Measurements from ENCODE around the gene IGLL5. TPM values are rescaled to one million over a fixed set of nuclear protein-coding genes. Genes with fewer than 3 reads are reported as not detected.

The IGLL5 gene
- total RNA-seq, 2 experiments from 2014 or later: not detected

- intact Hi-C loops (cut with micrococcal nuclease): loop anchor here (5.0 kb wide), 2 partner anchors 49 to 64 kb away; no protein-coding TSS in a partner anchor
- TF ChIP-seq CTCF (IDR thresholded peaks at IDR 0.05): no peak
- no peak overlapping the region for H3K27ac Mint-ChIP-seq
- H3K36me3 Mint-ChIP-seq (ENCODE audit: low read depth): no peaks in the 10 kb centered on the region
- CTCF ChIA-PET: interaction anchor here (1.0 to 1.3 kb wide), 2 partner anchors 41 to 119 kb away, joined by 3 read pairs; no protein-coding TSS in a partner anchor
- POLR2A ChIA-PET: no interaction called here
- no peak overlapping the region for H3K4me3 Mint-ChIP-seq
- H3K4me1 Mint-ChIP-seq (ENCODE audit: low read depth): peaks cover 16% of the 10 kb centered on the region
- peaks cover 32% of the 10 kb centered on the region for H3K27me3 Mint-ChIP-seq
- no peak for ATAC-seq
- DNase-seq: no peak
- no peaks in the 10 kb centered on the region for H3K9me3 Mint-ChIP-seq
These were observed 1.1 kb downstream of the IGLL5 start for GRCh38 chr22:22888571-22889353.

GRCh38 chr22:22890085-22890484, 2.5 kb downstream of the IGLL5 start:
- TF ChIP-seq CTCF (IDR thresholded peaks at IDR 0.05): no peak
- ATAC-seq: no peak
- Mint-ChIP-seq H3K9me3 (no peaks in the 10 kb centered on the region), H3K27me3 (peaks cover 32% of the 10 kb centered on the region), H3K27ac (no peak overlapping the region), H3K4me3 (no peak overlapping the region), H3K4me1 (ENCODE audit: low read depth) (peaks cover 6% of the 10 kb centered on the region), H3K36me3 (ENCODE audit: low read depth) (no peaks in the 10 kb centered on the region)
- intact Hi-C loops (cut with micrococcal nuclease): no loop called here
- no peak for DNase-seq
- ChIA-PET POLR2A (no interaction called here), CTCF (no interaction called here)

GRCh38 chr22:22891139-22891621, 3.6 kb downstream of the IGLL5 start:
- Mint-ChIP-seq H3K36me3 (ENCODE audit: low read depth) (no peaks in the 10 kb centered on the region), H3K4me1 (ENCODE audit: low read depth) (no peaks in the 10 kb centered on the region), H3K9me3 (no peaks in the 10 kb centered on the region), H3K4me3 (no peak overlapping the region), H3K27me3 (peaks cover 25% of the 10 kb centered on the region), H3K27ac (no peak overlapping the region)
- DNase-seq (no peak), ATAC-seq (no peak)
- ChIA-PET CTCF (no interaction called here), POLR2A (no interaction called here)
- TF ChIP-seq CTCF (IDR thresholded peaks at IDR 0.05): no peak
- intact Hi-C loops (cut with micrococcal nuclease): no loop called here

DNA sequence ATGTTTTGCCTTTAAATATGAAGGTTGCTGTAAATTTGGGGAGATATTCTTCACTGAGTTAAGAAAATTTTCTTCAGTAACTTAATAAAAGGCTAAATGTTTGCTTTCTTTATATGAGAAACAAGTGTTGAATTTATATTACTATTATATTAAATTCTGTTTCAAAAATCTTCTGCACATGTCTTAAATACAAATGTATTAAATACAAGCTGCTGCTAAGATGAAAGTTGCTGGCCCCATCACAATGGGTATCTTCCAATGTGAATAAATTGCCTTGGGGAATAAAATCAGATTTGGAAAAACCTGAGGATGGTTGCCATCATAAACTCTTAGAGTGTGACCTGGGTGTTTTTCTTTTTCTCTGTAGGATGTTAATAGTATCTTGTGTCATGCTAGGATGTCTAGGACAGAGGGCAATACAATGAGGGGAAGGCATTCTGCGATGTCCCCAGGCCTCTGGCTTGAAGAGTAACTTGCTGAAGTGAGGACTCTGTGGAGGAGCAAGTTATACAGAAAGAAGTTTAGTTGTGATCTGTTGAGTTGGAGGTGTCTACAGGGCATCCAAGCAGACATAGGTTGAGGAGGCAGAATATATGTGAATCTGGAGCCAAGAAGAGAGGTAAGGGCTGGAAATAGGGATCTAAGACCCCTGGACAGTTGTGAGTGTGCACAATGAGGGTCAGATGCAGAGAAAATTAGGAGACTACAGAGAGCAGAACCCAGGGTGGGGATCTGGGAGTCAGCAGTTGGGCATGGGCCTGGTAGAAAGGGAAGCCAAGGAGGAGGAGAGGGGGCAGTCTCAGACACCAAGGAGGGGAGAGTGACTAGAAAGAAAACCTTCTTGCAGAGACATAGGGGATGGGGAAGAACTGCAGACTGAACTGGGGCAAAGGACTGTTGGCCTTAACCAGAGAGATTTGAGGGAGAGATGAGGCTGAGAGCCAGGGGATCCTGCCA, 4.8 kb downstream of the IGLL5 start:
- intact Hi-C loops (cut with micrococcal nuclease): no loop called here
- peaks cover 27% of the 10 kb centered on the region for H3K27me3 Mint-ChIP-seq
- no peak overlapping the region for H3K27ac Mint-ChIP-seq
- H3K9me3 Mint-ChIP-seq: no peaks in the 10 kb centered on the region
- DNase-seq (no peak), ATAC-seq (no peak)
- no peaks in the 10 kb centered on the region for H3K36me3 Mint-ChIP-seq (ENCODE audit: low read depth)
- no peak overlapping the region for H3K4me3 Mint-ChIP-seq
- H3K4me1 Mint-ChIP-seq (ENCODE audit: low read depth): no peaks in the 10 kb centered on the region
- POLR2A ChIA-PET: interaction anchor here (0.7 kb wide), 1 partner anchor 547 kb away, joined by 5 read pairs; no protein-coding TSS in a partner anchor
- CTCF ChIA-PET: no interaction called here
- TF ChIP-seq CTCF (IDR thresholded peaks at IDR 0.05): no peak
